GM20431 (cell line): ENCODE data around the gene ANKFN1.

Experiments
- in situ Hi-C: fragments of 300-500 bp; cut with MseI, MboI; formaldehyde crosslinking; loops from one replicate; pipeline ENCODE4 v1.15.0; 2020; ENCODE audit warnings: low sequenced_read_pairs; ENCODE audit not compliant: unreplicated experiment

The ANKFN1 gene

DNA sequence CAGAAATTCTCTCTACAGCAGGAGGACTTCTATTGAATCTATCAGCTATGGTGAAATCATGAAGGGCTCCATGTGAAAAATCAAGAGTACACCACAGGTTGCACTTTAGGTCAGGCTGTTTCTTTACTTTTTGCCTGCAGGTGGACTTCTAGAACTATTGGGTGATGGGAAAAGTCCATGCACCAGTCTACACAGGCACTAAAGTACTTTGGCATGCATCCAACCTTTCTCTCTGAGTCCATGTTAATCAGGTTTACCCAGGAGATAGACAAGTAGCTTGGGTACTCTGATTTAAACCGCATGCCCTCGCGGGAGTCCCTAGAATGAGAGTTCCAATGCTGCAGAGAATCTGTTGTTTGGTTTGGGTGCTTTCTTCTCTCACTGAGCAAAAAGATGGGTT, 9.1 kb upstream of the ANKFN1 start:
- in situ Hi-C loops = no loop called here

DNA sequence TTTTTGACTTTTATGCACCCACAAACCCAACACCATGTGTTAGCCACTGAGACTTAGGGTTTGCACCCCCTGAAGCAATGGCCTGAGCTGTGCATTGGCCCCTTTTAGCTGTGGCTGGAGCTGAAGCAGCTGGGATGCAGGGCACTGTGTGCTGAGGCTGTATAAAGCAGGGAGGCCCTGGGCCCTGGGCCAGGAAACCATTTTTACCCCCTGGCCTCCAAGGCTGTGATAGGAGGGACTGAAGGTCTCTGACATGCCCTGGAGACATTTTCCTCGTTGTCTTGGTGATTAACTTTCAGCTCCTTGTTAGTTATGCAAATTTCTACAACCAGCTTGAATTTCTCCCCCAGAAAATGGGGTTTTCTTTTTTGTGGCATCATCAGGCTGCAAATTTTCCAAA, 6.7 kb upstream of the ANKFN1 start:
- in situ Hi-C loops = no loop called here

DNA sequence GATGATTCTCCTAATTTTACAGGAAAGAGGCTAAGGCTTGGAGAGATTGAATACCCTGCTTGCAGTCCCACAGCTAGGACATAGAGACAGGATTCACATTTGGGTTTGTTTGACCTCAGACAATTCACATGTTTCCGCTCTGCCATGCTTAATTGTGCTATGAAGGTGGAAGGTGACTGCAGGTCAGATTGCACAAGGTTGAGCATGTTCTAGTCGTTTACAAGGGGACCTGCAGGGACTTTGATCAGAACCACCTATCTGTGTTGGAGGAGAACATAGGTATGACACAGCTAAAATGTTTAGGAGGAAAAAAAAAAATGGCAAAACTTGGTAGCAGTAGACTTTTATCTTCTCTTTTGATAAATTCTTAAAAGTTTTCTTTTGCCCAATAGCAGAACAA, 4.9 kb upstream of the ANKFN1 start:
- in situ Hi-C loops = no loop called here

DNA sequence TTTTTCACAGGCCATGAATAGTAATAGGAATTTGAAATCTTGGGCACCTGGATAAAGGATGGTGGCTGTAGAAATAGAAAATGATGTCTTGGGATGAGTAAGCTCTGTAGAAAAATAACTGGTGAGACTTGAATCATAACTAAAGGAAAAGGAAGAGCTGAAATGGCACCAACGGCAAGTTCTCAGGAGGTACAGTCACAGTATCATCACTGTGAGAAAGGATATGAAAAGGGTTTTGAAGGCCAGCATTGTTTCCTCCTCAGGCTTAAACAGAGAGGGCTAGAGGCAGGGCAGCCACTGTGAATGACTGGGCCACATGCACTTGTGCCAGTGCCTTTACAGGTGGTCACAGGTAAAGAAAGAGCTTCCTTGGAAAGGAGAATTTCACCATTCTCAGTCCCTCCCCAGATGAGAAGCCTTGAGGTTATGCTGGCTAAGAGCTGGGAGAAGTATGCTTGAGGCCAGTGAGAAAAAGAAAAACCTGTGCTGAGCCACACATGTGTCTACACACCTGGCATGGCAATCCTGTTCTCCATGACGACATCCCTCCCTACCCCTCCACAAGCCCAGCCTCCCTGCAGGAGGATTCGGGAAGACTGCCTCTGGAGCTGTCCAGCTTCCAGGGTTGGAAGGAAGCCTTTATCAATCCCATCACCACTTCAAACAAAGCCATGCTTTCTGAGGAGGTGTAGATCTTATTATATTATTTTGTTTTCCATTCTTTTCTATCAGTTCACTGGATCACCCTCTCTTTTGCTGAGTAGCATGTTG, 3.8 kb upstream of the ANKFN1 start:
- in situ Hi-C loops = loop anchor here (25.0 kb wide), 1 partner anchor 113 kb away; no protein-coding TSS in a partner anchor

DNA sequence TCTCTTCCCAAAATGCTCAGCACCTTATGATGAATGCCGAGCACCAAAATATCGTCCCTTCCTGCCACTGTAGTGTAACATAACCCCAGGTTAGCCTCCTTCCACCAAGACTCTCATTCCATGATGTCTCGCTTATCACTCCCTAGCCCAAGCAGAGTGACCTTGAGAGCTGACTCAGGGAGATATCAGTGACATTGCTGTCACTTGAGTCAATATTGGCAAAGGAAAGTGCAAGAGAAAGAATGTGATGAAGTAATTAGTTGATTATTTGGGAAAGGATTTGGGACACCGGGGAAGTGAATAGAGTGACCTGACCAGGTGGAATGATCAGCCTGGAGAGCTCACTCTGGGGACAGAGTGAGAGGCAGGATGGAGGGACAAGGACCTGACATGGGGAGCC, 2.6 kb upstream of the ANKFN1 start:
- in situ Hi-C loops = loop anchor here (25.0 kb wide), 1 partner anchor 112 kb away; no protein-coding TSS in a partner anchor

- in situ Hi-C loops = loop anchor here (25.0 kb wide), 1 partner anchor 104 kb away; no protein-coding TSS in a partner anchor
Observed at GRCh38 chr17:56157845-56158244, 4.6 kb downstream of the ANKFN1 start.

- in situ Hi-C loops = loop anchor here (25.0 kb wide), 1 partner anchor 104 kb away; no protein-coding TSS in a partner anchor
Observed at GRCh38 chr17:56158344-56158743, 5.1 kb downstream of the ANKFN1 start.

DNA sequence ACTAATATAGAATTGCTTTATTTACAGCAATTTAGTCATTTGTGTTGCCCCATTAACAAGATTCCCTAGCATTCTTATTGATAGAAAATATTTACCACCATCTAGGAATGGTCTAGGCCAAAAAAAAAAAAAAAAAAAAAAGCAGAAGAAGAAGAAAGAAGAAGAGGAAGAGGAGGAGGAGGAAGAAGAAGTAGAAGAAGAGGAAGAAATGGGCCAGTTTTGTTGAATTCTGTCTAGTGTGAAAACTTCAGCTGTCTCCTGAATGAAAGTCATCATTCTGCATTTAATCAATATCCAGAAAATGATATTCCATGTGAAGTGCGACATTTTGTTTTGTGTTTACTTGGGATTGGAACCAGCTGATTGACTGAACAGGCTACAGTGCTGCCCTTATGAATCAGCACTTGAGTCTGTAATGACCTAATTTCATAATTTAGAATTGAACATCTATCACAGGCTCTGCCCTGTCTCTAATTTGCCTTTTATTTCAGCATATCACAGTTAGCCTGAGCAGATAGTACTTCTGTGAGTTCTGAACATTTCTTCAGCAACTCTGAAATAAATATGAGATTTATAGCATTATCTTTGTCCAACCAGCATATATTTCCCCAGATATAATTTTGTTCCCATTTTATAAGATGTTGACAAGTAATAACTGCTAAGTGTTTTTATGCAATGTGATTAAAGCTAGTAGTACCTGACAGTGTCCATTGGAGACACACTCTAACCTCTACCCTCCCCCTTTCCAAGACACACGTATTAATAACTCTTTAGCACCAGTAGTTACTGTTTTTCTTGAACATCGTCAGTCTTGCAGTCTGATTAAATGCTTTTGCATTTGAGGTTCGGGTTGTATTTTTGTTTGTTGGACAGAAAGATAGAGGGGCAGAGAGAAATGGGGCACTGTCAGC, 5.9 kb downstream of the ANKFN1 start:
- in situ Hi-C loops = loop anchor here (25.0 kb wide), 1 partner anchor 103 kb away; no protein-coding TSS in a partner anchor

- in situ Hi-C loops = loop anchor here (25.0 kb wide), 1 partner anchor 102 kb away; no protein-coding TSS in a partner anchor
Observed at GRCh38 chr17:56159826-56160380, 6.6 kb downstream of the ANKFN1 start.

DNA sequence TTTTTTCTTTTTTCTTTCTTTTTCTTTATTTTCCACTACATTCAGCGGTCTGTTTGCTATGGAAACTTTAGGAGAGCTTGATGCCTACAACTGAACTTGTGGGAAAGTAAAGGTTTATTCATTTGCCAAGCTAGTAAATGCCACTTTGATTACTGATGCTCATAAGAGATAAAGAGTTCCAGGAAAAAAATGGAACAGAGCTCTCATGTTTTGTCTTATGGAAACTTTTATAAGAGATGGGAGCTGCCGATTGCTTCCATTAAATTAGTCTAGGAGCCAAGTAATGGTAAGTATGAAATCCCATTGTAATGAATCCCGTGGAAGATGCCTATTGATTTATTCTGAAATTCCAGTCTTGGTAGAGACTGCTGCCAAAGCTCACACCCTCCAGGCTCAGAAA, 7.1 kb downstream of the ANKFN1 start:
- in situ Hi-C loops = loop anchor here (25.0 kb wide), 1 partner anchor 102 kb away; no protein-coding TSS in a partner anchor

GRCh38 chr17:56165072-56165641, 11.9 kb downstream of the ANKFN1 start:
- in situ Hi-C loops = loop anchor here (25.0 kb wide), 1 partner anchor 97 kb away; no protein-coding TSS in a partner anchor

DNA sequence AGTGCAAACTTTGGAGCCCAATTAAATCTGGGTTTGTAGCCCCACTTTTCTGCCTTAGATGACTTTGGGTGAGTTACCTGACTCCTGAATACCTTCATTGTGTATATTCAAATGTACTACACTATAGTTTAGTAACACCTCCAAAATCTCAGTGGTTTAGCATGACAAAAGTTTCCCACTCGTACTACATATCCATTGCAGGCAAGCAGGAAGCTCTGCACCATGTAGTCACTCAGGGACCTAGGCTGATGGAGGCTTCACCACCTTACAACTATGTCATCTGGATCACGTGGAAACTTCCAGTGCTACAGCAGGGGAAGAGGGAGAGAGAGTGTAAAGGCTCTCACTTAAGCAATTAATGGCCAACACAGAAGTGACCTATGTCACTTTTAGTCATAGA, 14.2 kb downstream of the ANKFN1 start:
- in situ Hi-C loops = loop anchor here (25.0 kb wide), 1 partner anchor 95 kb away; no protein-coding TSS in a partner anchor

- in situ Hi-C loops = loop anchor here (25.0 kb wide), 1 partner anchor 93 kb away; no protein-coding TSS in a partner anchor
Observed at GRCh38 chr17:56169621-56170020, 16.3 kb downstream of the ANKFN1 start.

DNA sequence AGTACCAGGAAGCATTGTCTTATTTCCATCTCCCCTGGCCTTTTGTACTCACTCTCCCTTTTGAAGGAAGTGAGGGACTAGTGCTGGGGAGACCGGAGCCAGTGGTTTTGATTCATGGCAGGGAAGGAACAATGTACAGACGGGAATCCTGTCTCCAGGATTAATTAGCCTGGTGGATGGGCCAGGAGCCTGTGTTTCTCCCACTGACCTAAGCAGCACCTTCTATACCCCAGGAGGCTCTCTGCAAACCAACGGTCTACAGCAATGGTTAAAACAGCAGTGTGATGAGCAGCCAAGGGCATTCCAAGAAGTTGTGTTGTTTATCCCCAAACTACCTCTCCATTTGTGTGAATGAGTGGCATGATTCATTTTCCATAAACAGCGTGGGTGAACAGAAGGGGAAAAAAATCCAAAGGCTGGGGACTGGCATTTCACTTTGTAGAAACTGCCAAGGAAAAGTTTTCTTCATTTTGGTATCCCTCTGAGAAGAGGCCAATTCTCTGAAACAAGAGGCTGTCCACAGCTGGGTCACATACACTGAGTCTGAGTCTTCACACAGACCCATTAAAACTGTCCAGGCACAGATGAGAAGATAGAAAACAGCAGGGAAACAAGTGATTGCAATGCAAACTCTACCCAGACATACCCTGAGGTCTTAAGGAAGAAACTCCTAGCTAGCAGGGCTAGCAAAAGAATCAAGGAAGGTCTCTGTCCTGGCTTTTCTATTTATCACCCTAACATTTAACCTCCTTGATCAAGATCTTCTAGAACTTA, 18.1 kb downstream of the ANKFN1 start:
- in situ Hi-C loops = loop anchor here (25.0 kb wide), 1 partner anchor 91 kb away; no protein-coding TSS in a partner anchor

DNA sequence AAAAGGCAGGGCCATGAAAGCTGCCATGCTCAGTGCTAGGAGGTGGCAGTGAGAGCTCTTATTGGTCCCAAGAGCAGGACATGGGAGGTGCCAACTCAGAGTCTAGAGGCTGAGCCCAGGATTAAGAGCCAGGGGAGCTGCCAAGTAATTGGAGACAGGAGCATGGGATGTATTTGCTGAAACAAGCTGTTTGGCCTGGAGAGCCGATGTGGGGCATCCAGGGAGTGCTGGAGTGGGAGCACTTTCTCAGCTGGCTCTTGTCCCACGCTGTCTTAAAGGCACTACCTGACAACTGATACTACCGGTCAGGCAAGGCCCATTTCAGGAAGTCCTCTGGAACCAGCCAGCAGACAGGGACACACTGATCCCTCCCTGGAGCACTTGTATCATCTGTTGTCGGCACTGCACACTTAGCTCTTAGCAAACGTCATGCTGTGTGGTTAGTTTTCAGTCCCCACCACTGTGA, 19.3 kb downstream of the ANKFN1 start:
- in situ Hi-C loops = loop anchor here (25.0 kb wide), 1 partner anchor 90 kb away; no protein-coding TSS in a partner anchor

- in situ Hi-C loops = loop anchor here (25.0 kb wide), 1 partner anchor 89 kb away; no protein-coding TSS in a partner anchor
Observed at GRCh38 chr17:56173026-56173425, 19.8 kb downstream of the ANKFN1 start.

- in situ Hi-C loops = loop anchor here (25.0 kb wide), 1 partner anchor 88 kb away; no protein-coding TSS in a partner anchor
Observed at GRCh38 chr17:56173958-56174835, 20.9 kb downstream of the ANKFN1 start.
